ENCODE data around the gene FUT8.

The FUT8 gene

DNA sequence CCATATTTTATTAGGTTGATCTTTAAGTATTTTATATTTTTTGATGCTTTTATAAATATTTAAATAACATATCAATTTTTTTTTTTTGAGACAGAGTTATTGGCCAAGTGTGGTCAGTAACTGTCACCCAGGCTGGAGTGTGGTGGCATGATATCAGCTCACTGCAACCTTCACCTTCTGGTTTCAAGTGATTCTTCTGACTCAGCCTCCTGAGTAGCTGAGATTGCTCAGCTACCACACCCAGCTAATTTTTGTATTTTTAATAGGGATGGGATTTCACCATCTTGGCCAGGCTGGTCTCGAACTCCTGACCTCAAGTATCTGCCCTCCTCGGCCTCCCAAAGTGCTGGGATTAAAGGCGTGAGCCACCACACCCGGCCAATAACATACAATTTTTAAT, 71.1 kb downstream of the FUT8 start:
- Histone ChIP-seq H3K4me1 (ENCODE audit: insufficient read depth, low read length) (no peaks in the 10 kb centered on the region), H3K27ac (ENCODE audit: low read length) (no peak overlapping the region), H3K4me2 (ENCODE audit: insufficient read depth, low read length) (no peak overlapping the region), H3K9me3 (ENCODE audit: insufficient read depth, low read length, severe bottlenecking) (no peaks in the 10 kb centered on the region), H3K27me3 (ENCODE audit: insufficient read depth, low read length, poor library complexity) (no peaks in the 10 kb centered on the region), H4K20me1 (ENCODE audit: insufficient read depth, low read length) (peaks cover 32% of the 10 kb centered on the region), H3K79me2 (ENCODE audit: insufficient read depth, low read length) (peaks cover 98% of the 10 kb centered on the region), H3K4me3 (ENCODE audit: low read depth in 1 of 2, low read length in 2 of 2) (no peak overlapping the region), H3K9ac (ENCODE audit: low read depth, low read length) (no peak overlapping the region), H2AFZ (ENCODE audit: low read depth, low read length) (no peak overlapping the region), H3K36me3 (ENCODE audit: insufficient read depth, low read length) (0 out of 2 replicates have a peak, but pooled peaks cover 6% of the 10 kb centered on the region)
- no peak for TF ChIP-seq EZH2 (IDR thresholded peaks at IDR 0.05; ENCODE audit: borderline replicate concordance, low read depth, low read length, severe bottlenecking)
- TF ChIP-seq, protein P1, sequence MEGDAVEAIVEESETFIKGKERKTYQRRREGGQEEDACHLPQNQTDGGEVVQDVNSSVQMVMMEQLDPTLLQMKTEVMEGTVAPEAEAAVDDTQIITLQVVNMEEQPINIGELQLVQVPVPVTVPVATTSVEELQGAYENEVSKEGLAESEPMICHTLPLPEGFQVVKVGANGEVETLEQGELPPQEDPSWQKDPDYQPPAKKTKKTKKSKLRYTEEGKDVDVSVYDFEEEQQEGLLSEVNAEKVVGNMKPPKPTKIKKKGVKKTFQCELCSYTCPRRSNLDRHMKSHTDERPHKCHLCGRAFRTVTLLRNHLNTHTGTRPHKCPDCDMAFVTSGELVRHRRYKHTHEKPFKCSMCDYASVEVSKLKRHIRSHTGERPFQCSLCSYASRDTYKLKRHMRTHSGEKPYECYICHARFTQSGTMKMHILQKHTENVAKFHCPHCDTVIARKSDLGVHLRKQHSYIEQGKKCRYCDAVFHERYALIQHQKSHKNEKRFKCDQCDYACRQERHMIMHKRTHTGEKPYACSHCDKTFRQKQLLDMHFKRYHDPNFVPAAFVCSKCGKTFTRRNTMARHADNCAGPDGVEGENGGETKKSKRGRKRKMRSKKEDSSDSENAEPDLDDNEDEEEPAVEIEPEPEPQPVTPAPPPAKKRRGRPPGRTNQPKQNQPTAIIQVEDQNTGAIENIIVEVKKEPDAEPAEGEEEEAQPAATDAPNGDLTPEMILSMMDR (IDR thresholded peaks at IDR 0.05; ENCODE audit: borderline replicate concordance, extremely low read depth, low read length, poor library complexity, severe bottlenecking), result no peak
- DNase-seq (no peak), ATAC-seq (ENCODE audit: insufficient read depth, low read depth) (no peak)

DNA sequence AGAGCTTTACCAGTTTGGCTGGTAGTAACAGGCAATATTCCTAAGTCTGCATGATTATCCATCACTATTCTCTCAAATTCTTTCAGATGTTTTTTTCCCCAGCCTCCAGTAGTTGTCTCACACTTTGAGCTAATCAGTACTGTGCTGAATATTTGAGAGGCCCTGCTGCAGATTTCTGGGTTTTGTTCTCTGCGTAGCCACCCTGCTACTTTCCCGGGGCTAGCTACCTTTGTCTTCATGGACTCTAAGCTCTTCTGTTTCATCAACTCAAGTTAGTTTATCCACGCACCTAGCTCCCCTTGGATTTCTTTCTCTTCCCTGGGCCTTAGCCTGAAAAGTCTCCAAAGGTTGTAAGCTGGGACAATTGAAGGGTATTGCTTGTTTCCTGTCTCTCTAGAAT, 73.0 kb downstream of the FUT8 start:
- H3K9ac ChIP-seq (ENCODE audit: low read depth, low read length), result no peak overlapping the region
- H2AFZ ChIP-seq (ENCODE audit: low read depth, low read length), result no peak overlapping the region
- peaks cover 32% of the 10 kb centered on the region for H4K20me1 ChIP-seq (ENCODE audit: insufficient read depth, low read length)
- H3K36me3 ChIP-seq (ENCODE audit: insufficient read depth, low read length), result no peaks in the 10 kb centered on the region; the same call in 1 of the 2 replicates
- no peak overlapping the region for H3K4me3 ChIP-seq (ENCODE audit: low read depth in 1 of 2, low read length in 2 of 2)
- H3K27ac ChIP-seq (ENCODE audit: low read length), result no peak overlapping the region
- no peaks in the 10 kb centered on the region for H3K9me3 ChIP-seq (ENCODE audit: insufficient read depth, low read length, severe bottlenecking)
- H3K27me3 ChIP-seq (ENCODE audit: insufficient read depth, low read length, poor library complexity), result no peaks in the 10 kb centered on the region
- H3K79me2 ChIP-seq (ENCODE audit: insufficient read depth, low read length), result peaks cover 97% of the 10 kb centered on the region
- no peak for ATAC-seq (ENCODE audit: insufficient read depth, low read depth)
- no peak overlapping the region for H3K4me2 ChIP-seq (ENCODE audit: insufficient read depth, low read length)
- TF ChIP-seq, protein P1 (IDR thresholded peaks at IDR 0.05; ENCODE audit: borderline replicate concordance, extremely low read depth, low read length, poor library complexity, severe bottlenecking), result no peak
- TF ChIP-seq EZH2 (IDR thresholded peaks at IDR 0.05; ENCODE audit: borderline replicate concordance, low read depth, low read length, severe bottlenecking), result no peak
- no peaks in the 10 kb centered on the region for H3K4me1 ChIP-seq (ENCODE audit: insufficient read depth, low read length)
- DNase-seq, result no peak

DNA sequence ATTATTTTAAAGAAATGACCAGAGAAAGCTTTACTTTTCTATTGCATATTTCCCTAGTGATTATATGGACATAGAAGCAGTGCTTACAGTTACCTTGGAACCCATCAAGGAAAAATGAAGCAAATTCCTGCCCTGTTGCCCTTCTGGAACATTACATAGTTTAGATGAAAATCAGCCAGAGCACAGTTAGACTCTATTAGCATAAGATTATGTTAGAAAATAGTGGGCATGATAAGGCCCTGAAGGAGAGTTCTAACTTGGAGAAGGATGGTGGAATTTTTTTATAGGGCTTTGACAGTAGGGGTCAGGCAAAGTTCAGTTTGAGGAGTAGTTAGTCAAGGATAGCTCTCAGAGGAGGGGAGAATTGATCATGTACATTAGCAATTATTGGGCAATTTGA, 74.3 kb downstream of the FUT8 start:
- Histone ChIP-seq H3K27ac (ENCODE audit: low read length) (no peak overlapping the region), H2AFZ (ENCODE audit: low read depth, low read length) (no peak overlapping the region), H3K4me3 (ENCODE audit: low read depth in 1 of 2, low read length in 2 of 2) (no peak overlapping the region), H3K9ac (ENCODE audit: low read depth, low read length) (no peak overlapping the region), H4K20me1 (ENCODE audit: insufficient read depth, low read length) (peaks cover 32% of the 10 kb centered on the region), H3K9me3 (ENCODE audit: insufficient read depth, low read length, severe bottlenecking) (no peaks in the 10 kb centered on the region), H3K36me3 (ENCODE audit: insufficient read depth, low read length) (no peaks in the 10 kb centered on the region; the same call in 1 of the 2 replicates), H3K27me3 (ENCODE audit: insufficient read depth, low read length, poor library complexity) (no peaks in the 10 kb centered on the region), H3K4me2 (ENCODE audit: insufficient read depth, low read length) (no peak overlapping the region), H3K79me2 (ENCODE audit: insufficient read depth, low read length) (peaks cover 94% of the 10 kb centered on the region), H3K4me1 (ENCODE audit: insufficient read depth, low read length) (no peaks in the 10 kb centered on the region)
- no peak for TF ChIP-seq EZH2 (IDR thresholded peaks at IDR 0.05; ENCODE audit: borderline replicate concordance, low read depth, low read length, severe bottlenecking)
- TF ChIP-seq, protein P1 (IDR thresholded peaks at IDR 0.05; ENCODE audit: borderline replicate concordance, extremely low read depth, low read length, poor library complexity, severe bottlenecking), result peak; percentile 26
- DNase-seq (no peak), ATAC-seq (ENCODE audit: insufficient read depth, low read depth) (no peak)

Measured in DND-41 (cell line).